Activated CD4-positive, CD25-positive, alpha-beta regulatory T cell treated with anti-CD3 and anti-CD28 coated beads, Interleukin-2, amount 50 U/mL, for 24 hours (primary cell): ENCODE data around the gene OGT.

Experiments
- ATAC-seq, 2 donors: fragments of 150-1000 bp; cut with Tn5 transposase; one replicate each; pipeline ENCODE4 v1.10.0; 2021; ENCODE audit warnings: mild to moderate bottlenecking in 1 of 2, moderate library complexity in 1 of 2

Gene OGT

GRCh38 chrX:71623714-71624113 is 90.8 kb downstream of the OGT start:
- ATAC-seq = peak in 1 of 2 donors; percentile 18

- ATAC-seq = no peak
Observed at GRCh38 chrX:71625471-71625870, 92.6 kb downstream of the OGT start.
